ENCODE measurements around the gene KIF2C.

- TF ChIP-seq CTCF (conservative IDR thresholded peaks at IDR 0.05; ENCODE audit: low read depth, low read length): no peak
- no peak for TF ChIP-seq EZH2 (IDR thresholded peaks at IDR 0.05; ENCODE audit: low read length, unreplicated experiment)
Measured at GRCh38 chr1:44785501-44786137, 46.0 kb downstream of the KIF2C start.
